Measurements from ENCODE around the gene FLG2.

The FLG2 gene

GRCh38 chr1:152392909-152393308 is 33.1 kb upstream of the FLG2 start:
- peaks cover 21% of the 10 kb centered on the region for H3K27me3 ChIP-seq
- H3K9me3 ChIP-seq: no peaks in the 10 kb centered on the region
- H3K36me3 ChIP-seq: no peaks in the 10 kb centered on the region
- no peak overlapping the region for H3K27ac ChIP-seq
- TF ChIP-seq, protein P1, sequence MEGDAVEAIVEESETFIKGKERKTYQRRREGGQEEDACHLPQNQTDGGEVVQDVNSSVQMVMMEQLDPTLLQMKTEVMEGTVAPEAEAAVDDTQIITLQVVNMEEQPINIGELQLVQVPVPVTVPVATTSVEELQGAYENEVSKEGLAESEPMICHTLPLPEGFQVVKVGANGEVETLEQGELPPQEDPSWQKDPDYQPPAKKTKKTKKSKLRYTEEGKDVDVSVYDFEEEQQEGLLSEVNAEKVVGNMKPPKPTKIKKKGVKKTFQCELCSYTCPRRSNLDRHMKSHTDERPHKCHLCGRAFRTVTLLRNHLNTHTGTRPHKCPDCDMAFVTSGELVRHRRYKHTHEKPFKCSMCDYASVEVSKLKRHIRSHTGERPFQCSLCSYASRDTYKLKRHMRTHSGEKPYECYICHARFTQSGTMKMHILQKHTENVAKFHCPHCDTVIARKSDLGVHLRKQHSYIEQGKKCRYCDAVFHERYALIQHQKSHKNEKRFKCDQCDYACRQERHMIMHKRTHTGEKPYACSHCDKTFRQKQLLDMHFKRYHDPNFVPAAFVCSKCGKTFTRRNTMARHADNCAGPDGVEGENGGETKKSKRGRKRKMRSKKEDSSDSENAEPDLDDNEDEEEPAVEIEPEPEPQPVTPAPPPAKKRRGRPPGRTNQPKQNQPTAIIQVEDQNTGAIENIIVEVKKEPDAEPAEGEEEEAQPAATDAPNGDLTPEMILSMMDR (IDR thresholded peaks at IDR 0.05): no peak
- H3K4me1 ChIP-seq (ENCODE audit: control insufficient read depth in 1 of 2, insufficient read depth in 1 of 2, low read depth in 1 of 2, low read length in 1 of 2): no peaks in the 10 kb centered on the region
- no peak overlapping the region for H3K4me3 ChIP-seq (ENCODE audit: low read depth in 1 of 2, low read length in 1 of 2)

- Histone ChIP-seq H3K4me3 (ENCODE audit: low read depth in 1 of 2, low read length in 1 of 2) (no peak overlapping the region), H3K4me1 (ENCODE audit: control insufficient read depth in 1 of 2, insufficient read depth in 1 of 2, low read depth in 1 of 2, low read length in 1 of 2) (no peaks in the 10 kb centered on the region), H3K9me3 (no peaks in the 10 kb centered on the region), H3K36me3 (no peaks in the 10 kb centered on the region), H3K27me3 (peaks cover 10% of the 10 kb centered on the region), H3K27ac (no peak overlapping the region)
- TF ChIP-seq, protein P1 (IDR thresholded peaks at IDR 0.05): no peak
These were observed 29.1 kb upstream of the FLG2 start for GRCh38 chr1:152388889-152389288.

- H3K36me3 ChIP-seq: no peaks in the 10 kb centered on the region
- no peak overlapping the region for H3K4me3 ChIP-seq (ENCODE audit: low read depth in 1 of 2, low read length in 1 of 2)
- TF ChIP-seq, protein P1 (IDR thresholded peaks at IDR 0.05): no peak
- no peaks in the 10 kb centered on the region for H3K9me3 ChIP-seq
- no peaks in the 10 kb centered on the region for H3K4me1 ChIP-seq (ENCODE audit: control insufficient read depth in 1 of 2, insufficient read depth in 1 of 2, low read depth in 1 of 2, low read length in 1 of 2)
- no peak overlapping the region for H3K27ac ChIP-seq
- peaks cover 12% of the 10 kb centered on the region for H3K27me3 ChIP-seq
These were observed 27.1 kb upstream of the FLG2 start for GRCh38 chr1:152386940-152387339.

DNA sequence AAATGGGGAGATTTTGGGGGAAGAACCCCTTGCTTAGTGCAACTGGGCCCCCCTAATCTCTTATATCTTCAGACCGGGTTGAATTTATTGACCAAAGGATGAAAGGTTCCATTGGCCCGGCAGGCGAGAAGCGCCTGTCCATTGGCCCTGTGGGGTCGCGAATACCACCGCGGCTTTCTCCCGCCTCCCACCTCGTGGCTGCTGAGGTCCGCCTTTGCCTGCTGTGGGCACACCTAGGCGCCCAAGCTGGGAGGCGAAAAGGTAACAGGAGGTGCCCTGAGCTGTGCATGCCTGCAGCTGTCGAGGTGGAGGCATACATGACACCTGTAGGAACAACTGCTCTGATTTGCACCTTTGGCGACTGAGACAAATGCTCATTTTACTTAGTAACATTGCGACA is 21.1 kb upstream of the FLG2 start:
- peaks cover 8% of the 10 kb centered on the region for H3K27me3 ChIP-seq
- TF ChIP-seq, protein P1 (IDR thresholded peaks at IDR 0.05): no peak
- H3K36me3 ChIP-seq: no peaks in the 10 kb centered on the region

GRCh38 chr1:152374451-152374850 is 14.6 kb upstream of the FLG2 start:
- Histone ChIP-seq H3K27me3 (peaks cover 18% of the 10 kb centered on the region), H3K9me3 (no peaks in the 10 kb centered on the region), H3K4me1 (ENCODE audit: control insufficient read depth in 1 of 2, insufficient read depth in 1 of 2, low read depth in 1 of 2, low read length in 1 of 2) (no peaks in the 10 kb centered on the region), H3K27ac (no peak overlapping the region), H3K36me3 (no peaks in the 10 kb centered on the region), H3K4me3 (ENCODE audit: low read depth in 1 of 2, low read length in 1 of 2) (no peak overlapping the region)
- TF ChIP-seq, protein P1 (IDR thresholded peaks at IDR 0.05): no peak

More for the DNA sequence above, 21.1 kb upstream of the FLG2 start:
- Histone ChIP-seq H3K27ac (no peak overlapping the region), H3K4me1 (ENCODE audit: control insufficient read depth in 1 of 2, insufficient read depth in 1 of 2, low read depth in 1 of 2, low read length in 1 of 2) (no peaks in the 10 kb centered on the region), H3K4me3 (ENCODE audit: low read depth in 1 of 2, low read length in 1 of 2) (no peak overlapping the region), H3K9me3 (no peaks in the 10 kb centered on the region)

DNA sequence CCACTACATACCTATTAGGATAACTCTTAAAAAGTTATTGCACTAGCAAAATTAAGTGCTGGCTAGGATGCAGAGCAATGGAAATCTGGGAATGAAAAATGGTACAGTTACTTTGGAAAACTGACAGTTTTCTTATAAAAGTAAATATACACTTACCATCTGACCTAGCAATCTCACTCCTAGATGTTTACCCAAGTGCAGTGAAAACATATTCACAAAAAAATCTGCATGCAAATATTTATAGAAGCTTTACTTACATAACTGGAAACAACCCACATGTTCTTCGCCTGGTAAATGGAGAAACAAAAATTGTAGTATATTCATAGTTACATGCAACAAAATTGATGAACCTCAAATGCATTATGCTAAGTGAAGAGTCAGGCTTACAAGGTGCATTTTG is 12.9 kb upstream of the FLG2 start:
- Histone ChIP-seq H3K27ac (no peak overlapping the region), H3K27me3 (peaks cover 18% of the 10 kb centered on the region), H3K4me1 (ENCODE audit: control insufficient read depth in 1 of 2, insufficient read depth in 1 of 2, low read depth in 1 of 2, low read length in 1 of 2) (no peaks in the 10 kb centered on the region), H3K9me3 (no peaks in the 10 kb centered on the region), H3K4me3 (ENCODE audit: low read depth in 1 of 2, low read length in 1 of 2) (no peak overlapping the region), H3K36me3 (no peaks in the 10 kb centered on the region)
- TF ChIP-seq, protein P1 (IDR thresholded peaks at IDR 0.05): no peak
